GM21528 (cell line): ENCODE measurements around the gene SLC12A9.

Source experiments
- ATAC-seq: cut with Tn5 transposase; IDR thresholded peaks from one replicate; pipeline ENCODE4 v1.9.1; 2021; ENCODE audit warnings: mild to moderate bottlenecking, moderate library complexity; ENCODE audit not compliant: unreplicated experiment, low FRiP score

The SLC12A9 gene

DNA sequence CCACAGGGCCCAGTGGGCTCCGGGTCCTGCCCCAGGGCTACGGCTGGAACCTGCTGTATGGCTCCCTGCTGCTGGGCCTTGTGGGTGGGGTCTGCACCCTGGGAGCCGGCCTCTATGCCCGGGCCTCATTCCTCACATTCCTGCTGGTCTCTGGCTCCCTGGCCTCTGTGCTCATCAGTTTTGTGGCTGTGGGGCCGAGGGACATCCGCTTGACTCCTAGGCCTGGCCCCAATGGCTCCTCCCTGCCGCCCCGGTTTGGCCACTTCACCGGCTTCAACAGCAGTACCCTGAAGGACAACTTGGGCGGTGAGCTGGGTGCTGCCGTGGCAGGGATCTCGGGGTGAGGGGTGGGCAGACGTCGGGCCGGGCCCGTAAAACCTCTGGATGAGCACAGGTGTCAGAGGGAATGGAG, 4.4 kb downstream of the SLC12A9 start:
- ATAC-seq, result no peak

GRCh38 chr7:100859856-100860255, 7.3 kb downstream of the SLC12A9 start:
- ATAC-seq, result no peak

GRCh38 chr7:100860702-100861615, 8.4 kb downstream of the SLC12A9 start:
- no peak for ATAC-seq

DNA sequence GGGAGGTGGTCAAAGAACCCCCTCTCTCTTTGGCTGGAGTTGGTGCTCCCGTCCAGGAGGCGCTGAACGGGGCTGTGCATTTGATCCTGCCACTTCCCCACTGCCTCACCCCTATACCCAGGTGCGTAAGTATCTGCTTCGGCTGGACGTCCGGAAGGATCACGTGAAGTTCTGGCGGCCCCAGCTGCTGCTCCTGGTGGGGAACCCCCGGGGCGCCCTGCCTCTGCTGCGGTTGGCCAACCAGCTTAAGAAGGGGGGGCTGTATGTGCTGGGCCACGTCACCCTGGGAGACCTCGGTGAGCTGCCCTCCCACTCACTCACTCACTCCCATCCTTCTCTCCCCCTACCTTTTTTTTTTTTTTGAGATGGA, 9.1 kb downstream of the SLC12A9 start:
- no peak for ATAC-seq

DNA sequence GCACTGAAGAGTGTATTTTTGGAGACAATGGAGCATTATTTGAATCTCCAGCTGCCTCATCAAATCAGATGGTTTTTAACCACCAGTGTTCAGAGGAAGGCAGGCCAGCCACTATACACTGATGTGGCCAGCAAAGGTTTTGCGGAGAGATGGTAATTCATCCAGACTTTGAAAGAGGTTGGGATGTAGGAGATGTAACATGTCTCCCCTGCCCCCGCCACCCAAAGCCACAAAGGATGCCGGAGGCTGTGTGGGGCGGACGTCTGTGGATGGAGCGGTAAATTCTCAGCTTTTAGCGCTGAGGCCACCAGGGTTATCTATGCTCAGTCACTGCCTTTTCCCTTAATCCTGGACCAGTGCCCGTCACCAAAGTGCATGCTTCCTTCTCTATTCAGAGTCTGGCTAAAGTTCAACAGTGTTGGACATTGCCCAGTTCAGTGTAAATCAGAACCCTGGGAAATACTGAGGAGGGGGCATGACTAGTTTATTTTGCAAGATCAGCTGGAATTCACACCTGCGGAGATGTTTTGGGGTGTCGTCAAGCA, 11.0 kb downstream of the SLC12A9 start:
- no peak for ATAC-seq

DNA sequence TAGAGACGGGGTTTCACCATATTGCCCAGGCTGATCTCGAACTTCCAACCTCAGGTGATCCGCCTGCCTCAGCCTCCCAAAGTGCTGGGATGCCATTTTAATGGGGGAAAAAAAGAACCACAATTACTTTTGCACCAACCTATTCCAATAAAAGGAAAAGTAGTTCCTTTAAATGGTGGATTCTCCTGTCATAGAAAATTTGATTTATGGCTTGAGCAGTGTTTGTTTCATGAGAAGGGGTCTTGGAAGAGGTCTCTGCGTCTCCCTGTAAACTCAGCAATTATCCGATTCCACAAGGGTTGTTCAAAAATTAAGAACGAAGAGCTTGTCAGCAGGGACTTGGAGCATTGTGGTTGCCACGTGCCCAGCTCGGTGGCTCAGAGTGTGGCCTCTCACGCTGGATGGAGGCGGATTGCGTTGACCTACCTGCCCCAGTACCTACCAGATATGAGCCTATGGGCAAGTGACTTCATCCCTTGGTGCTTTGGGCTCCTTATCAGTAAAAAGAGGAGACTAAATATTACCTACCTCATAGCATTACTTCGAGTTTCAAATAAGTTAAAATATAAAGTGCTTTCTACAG, 11.8 kb downstream of the SLC12A9 start:
- no peak for ATAC-seq

- no peak for ATAC-seq
Measured at GRCh38 chr7:100865372-100865911, 12.9 kb downstream of the SLC12A9 start.

DNA sequence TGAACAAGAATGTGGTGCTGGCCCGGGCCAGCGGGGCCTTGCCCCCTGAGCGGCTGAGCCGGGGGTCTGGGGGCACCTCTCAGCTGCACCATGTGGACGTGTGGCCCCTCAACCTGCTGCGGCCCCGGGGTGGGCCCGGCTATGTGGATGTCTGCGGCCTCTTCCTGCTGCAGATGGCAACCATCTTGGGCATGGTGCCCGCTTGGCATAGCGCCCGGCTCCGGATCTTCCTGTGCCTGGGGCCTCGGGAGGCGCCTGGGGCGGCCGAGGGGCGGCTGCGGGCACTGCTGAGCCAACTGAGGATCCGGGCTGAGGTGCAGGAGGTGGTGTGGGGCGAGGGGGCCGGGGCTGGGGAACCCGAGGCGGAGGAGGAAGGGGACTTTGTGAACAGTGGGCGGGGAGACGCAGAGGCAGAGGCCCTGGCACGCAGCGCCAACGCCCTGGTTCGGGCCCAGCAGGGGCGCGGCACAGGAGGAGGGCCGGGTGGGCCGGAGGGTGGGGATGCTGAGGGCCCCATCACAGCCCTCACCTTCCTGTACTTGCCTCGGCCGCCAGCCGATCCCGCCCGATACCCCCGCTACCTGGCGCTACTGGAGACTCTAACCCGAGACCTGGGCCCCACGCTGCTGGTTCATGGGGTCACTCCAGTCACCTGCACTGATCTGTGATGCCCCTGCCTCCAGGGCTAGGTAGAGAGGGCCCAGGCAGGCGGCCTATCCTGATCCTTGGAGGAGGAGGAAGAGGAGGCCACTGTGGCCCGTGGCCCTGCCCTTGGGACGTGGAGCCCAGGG, 13.6 kb downstream of the SLC12A9 start:
- no peak for ATAC-seq

- no peak for ATAC-seq
Measured at GRCh38 chr7:100866729-100867039, 14.2 kb downstream of the SLC12A9 start.

- ATAC-seq, result no peak
Measured at GRCh38 chr7:100867040-100867775, 14.7 kb downstream of the SLC12A9 start, which contains the start of gene TRIP6. Gene TRIP6, plus strand, starts transcription at chr7:100867387. Its CDS starts 111 bp downstream, at chr7:100867498.

GRCh38 chr7:100867776-100868485, 15.4 kb downstream of the SLC12A9 start:
- no peak for ATAC-seq

- ATAC-seq, result no peak
Measured at GRCh38 chr7:100873599-100874299, 21.2 kb downstream of the SLC12A9 start.

GRCh38 chr7:100874300-100874576, 21.7 kb downstream of the SLC12A9 start:
- no peak for ATAC-seq

DNA sequence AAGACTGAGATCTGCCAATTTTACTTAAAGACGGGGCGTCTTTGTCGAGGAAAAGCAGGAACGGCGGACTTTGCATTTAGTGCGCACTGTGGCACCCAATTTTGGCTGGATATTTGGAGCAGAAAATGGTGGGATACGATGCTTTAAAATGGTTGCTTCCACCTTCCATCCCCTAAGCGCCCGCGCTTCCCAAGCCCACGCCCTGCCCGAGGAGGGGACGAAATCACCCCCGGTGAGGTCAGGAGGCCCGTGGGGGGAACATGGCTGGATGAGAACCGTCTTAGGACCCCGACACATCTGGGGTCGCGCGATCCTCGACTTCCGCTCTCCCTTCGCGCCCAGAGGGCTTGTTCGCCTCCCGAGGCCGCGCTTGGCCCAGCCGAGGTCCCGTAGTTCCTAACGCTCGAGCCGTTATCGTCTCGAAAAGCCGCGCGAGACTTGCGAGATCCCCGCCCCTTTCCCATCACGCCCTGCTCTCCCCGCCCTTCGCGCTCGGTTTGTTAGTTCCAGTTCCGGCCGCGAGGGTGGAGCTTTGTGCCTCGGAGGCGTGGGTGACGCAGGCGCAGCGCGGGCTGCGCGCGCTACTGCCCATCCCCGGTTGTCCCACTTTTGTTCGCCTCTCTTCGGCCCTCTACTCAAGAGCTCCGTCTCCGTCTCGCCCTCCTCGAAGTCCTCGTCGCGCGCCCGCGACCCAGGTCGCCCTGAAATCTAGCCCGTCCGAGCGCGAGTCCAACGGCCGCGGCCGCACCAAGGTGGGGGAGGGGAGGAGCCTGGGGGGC, 22.3 kb downstream of the SLC12A9 start, which contains the start of gene SRRT:
SRRT (plus strand) TSS at position 527 of the 779 bp plus-strand sequence. CDS start 488 bp downstream, outside the sequence.
- ATAC-seq, result peak; percentile 83

GRCh38 chr7:100875356-100875751, 22.8 kb downstream of the SLC12A9 start:
- ATAC-seq, result peak; percentile 29

GRCh38 chr7:100878013-100878412, 25.5 kb downstream of the SLC12A9 start:
- ATAC-seq, result no peak

DNA sequence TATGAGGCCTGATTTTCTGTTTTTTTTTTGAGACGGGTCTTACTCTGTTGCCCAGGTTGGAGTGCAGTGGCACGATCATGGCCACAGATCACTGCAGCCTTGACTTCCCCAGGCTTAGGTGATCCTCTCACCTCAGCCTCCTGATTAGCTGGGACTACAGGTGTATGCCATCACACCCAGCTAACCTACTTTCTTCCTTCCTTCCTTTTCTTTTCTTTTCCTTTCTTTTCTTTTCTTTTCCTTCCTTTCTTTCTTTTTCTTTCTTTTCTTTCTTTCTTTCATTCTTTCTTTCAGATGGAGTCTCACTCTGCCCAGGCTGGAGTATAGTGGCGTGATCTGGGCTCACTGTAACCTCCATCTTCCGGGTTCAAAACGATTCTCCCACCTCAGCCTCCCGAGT, 26.2 kb downstream of the SLC12A9 start:
- ATAC-seq, result no peak

DNA sequence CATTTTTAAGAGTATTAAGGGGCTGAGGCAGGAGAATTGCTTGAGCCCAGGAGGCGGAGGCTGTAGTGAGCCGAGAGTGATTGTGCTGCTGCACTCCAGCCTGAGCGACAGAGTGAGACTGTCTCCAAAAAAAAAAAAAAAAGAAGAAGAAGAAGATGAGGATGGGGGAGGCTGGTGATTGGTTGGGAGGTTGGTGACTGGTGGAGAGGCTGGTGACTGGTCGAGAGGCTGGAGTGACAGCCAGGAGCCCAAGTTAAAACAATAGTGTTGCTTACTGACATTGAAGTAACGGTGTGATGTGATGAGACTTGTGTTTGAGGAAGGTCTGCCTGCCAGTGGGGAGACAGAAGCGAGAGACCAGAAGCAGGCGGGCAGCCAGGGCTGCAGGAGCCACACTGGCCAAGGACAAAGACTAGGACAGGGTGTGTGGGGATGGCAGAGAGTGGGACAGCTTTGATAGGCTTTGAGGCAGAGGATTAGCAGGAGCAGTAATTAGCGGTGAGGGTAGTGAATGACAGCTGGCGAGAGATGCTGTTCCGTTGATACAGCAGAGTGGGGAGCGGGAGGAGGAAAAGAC, 27.3 kb downstream of the SLC12A9 start:
- ATAC-seq, result no peak
